ENCODE measurements around the gene ROR2. TPM values are rescaled to one million over a fixed set of nuclear protein-coding genes. Genes with fewer than 3 reads are reported as not detected.
"Not testable (repeated sequence)": the region's sequence is repeated elsewhere in the genome, so short reads cannot be mapped to it uniquely, and the experiment has no call there.

ROR2 gene
- total RNA-seq, 4 donors from 2014 or later, result 6.3 to 32.2 (median 15.1) TPM

GRCh38 chr9:91522481-91522880 lies 427.5 kb downstream of the ROR2 start:
- ATAC-seq (ENCODE audit: low FRiP score), result no peak
- no peak for DNase-seq (ENCODE audit: low spot score)
- TF ChIP-seq CTCF (IDR thresholded peaks at IDR 0.05), result no peak

- TF ChIP-seq CTCF (IDR thresholded peaks at IDR 0.05), result no peak
- ATAC-seq (ENCODE audit: low FRiP score) (no peak), DNase-seq (ENCODE audit: low spot score) (no peak)
Observed at GRCh38 chr9:91519520-91520277, 430.3 kb downstream of the ROR2 start.

DNA sequence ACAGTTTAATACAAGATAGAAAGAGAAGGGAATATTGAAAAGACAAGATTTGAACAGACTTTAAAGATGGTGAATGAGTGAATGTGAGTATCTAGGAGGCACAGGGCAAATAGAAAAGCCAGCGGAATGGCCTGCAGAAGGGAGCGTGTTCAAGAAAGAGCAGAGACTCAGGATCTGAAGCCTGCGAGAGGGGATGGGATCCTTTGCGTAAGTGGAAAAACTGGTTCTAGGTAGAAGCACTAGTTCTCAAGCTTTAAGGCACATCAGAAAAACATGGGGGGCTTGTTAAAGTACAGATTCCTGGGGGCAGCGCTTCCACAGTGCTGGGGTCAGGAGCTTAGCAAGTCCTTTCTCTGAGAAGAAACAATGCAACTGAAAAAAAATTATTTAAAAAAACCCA lies 431.6 kb downstream of the ROR2 start:
- ATAC-seq (ENCODE audit: low FRiP score) (no peak), DNase-seq (ENCODE audit: low spot score) (no peak)
- TF ChIP-seq CTCF (IDR thresholded peaks at IDR 0.05), result no peak

DNA sequence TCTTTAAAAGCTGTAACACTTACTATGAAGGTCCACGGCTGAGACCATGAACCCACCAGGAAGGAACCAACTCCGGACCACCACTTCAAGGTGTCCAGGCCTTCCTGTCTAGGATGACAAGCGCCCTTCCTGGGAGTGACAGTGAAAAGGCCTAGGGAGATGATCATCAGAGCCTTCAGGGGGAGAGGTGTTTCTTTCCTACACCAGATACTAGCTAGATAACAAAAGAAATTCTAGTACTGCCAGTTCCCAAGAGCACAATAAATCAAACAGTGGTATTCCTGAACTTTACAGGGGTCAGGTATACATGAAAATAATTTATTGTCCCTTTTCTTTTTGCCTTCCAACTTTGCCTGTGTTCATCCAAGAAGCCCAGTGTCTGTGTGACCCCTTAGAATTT lies 432.2 kb downstream of the ROR2 start:
- no peak for TF ChIP-seq CTCF (IDR thresholded peaks at IDR 0.05)
- ATAC-seq (ENCODE audit: low FRiP score) (no peak), DNase-seq (ENCODE audit: low spot score) (no peak)

DNA sequence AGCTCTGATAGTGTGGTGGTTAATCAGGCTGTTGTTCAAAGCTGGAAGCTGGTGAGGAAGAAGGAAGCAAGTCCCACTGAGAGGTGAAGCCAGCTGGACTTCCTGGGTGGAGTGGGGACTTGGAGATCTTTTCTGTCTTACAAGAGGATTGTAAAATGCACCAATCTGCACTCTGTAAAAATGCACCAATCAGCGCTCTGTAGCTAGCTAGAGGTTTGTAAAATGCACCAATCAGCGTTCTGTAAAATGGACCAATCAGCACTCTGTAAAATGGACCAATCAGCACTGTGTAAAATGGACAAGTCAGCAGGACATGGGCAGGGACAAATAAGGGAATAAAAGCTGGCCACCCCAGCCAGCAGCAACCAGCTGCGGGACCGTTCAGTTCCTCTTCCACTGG lies 432.7 kb downstream of the ROR2 start:
- not testable (repeated sequence) for ATAC-seq (ENCODE audit: low FRiP score); DNase-seq (ENCODE audit: low spot score)

DNA sequence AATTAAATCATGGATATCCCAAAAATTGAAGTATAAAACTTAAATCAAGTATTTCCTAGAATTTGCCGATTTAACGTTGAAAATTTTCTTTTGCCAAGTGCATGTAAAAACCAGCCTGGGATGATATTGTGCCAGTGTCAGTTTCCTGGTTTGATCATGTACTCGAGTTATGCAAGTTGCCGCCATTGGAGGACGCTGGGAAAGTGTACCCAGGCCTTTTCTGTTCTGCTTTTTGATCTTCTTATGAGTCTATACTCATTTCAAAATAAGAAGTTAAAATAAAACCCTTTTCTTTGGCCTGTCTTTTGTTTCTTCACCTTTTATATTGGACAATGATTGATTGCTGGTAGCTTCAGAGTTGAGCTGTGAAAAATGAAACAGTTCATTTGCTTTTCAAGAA lies 433.3 kb downstream of the ROR2 start:
- ATAC-seq (ENCODE audit: low FRiP score), result no peak
- no peak for TF ChIP-seq CTCF (IDR thresholded peaks at IDR 0.05)
- DNase-seq (ENCODE audit: low spot score), result no peak

- ATAC-seq (ENCODE audit: low FRiP score), result no peak
- DNase-seq (ENCODE audit: low spot score), result no peak
- TF ChIP-seq CTCF (IDR thresholded peaks at IDR 0.05), result no peak
Observed at GRCh38 chr9:91516081-91516480, 433.9 kb downstream of the ROR2 start.

All from omental fat pad (tissue), 4 donors.